SW480 (cell line): ENCODE measurements around the gene PREP.
"Not testable (repeated sequence)": the region's sequence is repeated elsewhere in the genome, so short reads cannot be mapped to it uniquely, and the experiment has no call there.

Experiments used
- DNase-seq: peaks from one replicate; pipeline ENCODE4 v3.0.0-alpha.2; 2016; ENCODE audit warnings: low spot score

PREP gene

DNA sequence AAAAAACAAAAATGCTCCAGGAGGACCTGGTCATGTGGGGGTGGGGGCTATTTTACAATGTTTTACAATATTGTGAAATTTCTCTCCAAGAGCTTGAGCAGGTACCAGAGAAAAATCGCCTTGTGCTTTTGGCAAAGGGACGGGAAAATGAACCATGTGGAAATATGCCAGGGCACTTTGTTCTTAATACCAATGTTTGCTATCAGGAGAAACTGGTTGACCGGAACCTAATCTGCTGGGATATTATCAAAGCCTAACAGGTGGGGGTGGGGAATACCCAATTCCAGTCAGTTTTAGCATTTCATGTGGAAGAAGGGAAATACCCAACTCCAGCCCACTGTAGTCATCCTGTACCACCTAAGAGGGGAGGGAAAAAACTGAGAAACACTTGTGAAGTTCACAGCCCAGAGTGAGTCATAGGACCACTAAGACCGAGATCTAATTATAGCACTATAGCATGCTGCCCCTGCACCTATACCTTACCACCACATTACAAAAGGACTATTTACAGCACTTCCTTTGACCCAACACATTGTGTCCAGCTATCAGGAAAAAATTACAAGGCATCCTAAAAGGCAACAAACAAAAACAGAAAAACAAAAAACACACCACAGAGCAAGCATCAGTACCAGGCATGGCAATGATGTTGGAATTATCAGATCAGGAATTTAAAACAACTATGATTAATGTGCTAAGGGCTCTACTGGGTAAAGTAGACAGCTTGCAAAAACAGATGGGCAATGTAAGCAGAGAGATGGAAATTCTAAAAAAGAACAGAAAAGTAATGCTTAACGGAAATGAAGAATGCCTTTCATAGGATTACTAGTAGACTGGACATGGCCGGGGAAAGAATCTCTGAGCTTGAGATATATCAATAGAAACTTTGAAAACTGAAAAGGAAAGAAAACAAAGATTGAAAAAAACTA lies 138.9 kb downstream of the PREP start:
- DNase-seq, result no peak

DNA sequence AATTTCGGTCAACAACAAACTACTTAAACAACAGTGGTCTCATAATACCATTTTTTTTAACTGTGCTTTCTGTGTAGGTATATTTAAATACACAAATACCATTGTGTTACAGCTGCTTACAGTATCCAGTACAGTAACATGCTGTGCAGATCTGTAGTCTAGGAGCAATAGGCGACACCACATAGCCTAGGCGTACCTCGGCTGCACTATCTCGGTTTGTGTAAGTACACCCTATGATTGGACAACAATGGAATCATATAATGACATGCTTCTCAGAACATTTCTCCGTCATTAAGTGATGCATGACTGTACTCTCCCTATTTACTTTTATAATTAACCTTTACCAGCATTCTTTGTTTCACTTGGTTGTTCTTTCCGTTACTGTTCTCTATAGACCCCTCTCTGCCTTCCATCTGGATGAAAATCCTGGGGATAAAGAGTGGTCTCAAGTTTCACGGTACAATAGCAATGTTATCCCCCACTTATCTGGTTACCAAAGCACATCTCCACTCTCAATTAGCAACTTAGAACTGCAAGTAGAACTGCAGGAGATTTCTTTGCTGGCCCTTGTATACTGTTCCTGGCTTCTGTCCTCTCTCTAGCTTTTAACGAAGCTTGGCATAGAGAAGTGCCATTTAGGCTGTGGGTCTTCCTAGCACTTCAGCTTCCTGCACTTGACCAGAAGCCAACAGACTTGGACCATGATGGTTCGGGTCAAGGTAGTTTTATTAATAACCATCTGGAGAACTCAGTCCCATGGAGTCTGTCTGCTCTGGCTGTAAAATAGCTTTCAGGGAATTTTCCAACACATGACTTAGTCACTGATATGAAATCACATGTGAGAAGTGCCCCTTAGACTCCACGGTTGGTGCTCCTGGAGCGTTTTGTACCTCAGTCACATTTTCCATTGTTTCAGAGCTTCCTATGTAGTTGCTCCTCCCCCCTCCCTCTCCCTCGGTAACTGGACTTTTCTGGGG lies 142.7 kb downstream of the PREP start:
- DNase-seq, result no peak

DNA sequence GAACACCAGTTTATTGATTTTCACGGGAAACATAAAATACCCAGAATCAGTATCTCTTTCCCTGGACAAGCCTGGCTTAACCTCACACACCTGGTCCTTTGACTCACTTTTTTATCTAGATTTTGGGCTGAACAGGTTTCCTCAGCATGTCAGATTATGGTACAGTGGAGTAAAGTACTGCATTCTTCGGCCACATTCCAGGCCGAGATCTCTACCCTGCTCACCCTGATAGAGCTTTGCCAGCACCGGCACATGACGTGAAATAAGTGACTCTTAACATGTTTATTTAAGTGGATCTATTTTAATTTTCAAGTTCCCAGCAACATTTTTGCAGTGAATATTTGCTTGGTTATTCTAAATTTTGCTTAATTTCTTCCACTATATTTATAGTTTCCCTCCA lies 144.1 kb downstream of the PREP start:
- no peak for DNase-seq

DNA sequence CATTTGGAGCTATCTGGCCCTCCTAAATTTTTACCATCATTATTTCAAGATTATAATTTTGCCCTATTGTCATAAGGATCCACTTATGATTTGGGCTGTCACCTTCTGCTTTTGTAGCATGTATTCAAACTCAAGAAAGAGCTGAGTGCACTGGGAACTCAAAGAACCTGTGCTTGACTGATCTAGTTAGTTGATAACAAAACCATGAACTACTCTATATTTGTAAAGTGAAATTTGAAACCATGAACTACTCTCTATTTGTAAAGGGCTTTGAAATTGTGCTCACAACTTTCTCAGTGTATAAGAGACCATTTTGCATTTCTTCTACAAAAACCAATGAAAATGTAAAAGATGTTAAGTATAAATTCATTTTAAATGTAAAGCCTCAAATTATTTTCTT lies 145.5 kb downstream of the PREP start:
- DNase-seq, result no peak

DNA sequence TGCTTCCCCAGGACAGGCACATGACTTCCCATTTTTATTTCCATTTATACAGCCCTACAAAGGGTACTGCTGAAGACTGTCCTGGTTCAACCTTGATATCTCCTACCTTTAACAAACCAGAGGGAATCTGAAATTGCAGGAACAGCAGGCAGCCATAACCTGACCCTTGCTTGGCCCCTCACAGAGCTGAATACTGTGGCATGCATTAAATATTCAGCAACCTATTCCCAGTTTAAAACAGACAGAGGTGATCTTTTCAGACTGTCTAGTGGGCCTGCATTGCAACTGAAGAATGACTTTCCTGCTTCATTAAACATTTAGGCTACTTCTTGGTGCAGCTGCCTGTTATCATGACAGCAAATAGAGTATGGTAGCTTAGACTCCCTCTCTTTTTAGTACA lies 146.3 kb downstream of the PREP start:
- DNase-seq, result no peak

DNA sequence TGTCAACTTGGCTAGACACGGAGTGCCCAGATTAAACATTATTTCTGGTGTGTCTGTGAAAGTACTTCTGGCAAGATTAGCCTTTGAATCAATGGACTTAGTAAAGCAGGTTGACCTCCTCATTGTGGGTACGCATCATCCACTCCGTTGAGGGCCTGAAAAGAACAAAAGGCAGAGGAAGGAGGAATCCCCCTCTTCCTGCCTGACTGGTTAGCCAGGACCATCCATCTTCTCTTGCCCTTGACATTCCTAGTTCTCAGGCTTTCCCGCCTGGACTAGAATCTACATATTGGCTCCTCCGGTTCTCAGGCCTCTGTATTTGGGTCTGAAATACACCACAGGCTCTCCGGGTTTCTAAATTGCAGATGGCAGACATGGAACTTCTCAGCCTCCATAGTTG lies 149.1 kb downstream of the PREP start:
- no peak for DNase-seq

DNA sequence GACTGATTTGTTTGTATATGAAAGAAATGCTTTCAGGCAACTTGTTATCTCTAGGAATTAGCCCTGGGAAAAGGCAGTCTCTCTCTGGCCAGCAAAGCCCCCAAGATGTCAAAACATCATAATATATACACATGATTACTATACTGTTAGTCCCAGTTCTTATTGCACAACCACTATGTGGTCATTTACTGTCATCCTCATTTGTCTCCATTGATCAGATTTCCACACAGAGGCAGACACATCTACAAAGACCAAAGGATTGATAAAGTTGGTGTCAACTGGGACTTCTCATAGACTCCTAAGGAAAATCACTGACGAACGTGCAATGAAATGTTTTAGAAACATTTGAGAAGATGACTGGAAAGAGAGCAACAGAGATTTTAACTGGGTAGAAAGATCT lies 151.2 kb downstream of the PREP start:
- no peak for DNase-seq

DNA sequence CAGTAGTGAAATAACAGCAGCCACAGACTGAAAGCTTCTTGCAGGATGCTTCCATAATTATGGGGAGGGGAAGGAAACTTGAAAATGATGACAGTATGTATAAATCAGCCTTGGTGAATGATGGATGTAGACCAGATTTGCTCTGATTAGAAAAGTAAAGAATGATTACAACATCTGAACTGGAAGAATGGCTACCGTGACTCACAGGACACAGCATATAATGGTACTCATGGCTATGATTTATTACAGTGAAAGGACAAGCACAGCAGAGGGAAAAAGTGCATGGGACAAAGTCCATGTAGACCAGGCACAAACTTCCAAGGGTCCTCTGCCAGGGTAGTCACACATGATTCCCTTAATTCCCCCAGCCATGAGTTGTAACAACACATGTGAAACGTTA lies 152.3 kb downstream of the PREP start:
- DNase-seq, result no peak

DNA sequence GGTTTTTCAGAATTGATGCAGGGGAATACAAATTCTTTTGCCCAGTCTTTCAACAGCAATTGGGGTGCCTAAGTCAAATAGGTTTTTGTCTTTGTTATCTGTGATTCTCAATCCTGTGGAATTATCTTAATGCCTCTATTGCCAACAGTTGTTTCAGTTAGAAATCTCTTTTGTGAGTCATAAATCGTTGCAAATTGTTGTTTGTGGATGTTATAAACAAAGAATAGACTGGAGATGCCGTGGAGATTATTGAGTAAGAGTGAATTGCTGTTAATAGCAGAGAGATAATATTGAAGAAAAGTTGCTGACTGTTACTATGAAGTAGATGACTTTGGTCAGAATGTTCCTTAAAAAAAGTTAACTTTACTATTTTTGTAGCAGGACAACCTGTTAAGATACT lies 159.4 kb downstream of the PREP start:
- no peak for DNase-seq

DNA sequence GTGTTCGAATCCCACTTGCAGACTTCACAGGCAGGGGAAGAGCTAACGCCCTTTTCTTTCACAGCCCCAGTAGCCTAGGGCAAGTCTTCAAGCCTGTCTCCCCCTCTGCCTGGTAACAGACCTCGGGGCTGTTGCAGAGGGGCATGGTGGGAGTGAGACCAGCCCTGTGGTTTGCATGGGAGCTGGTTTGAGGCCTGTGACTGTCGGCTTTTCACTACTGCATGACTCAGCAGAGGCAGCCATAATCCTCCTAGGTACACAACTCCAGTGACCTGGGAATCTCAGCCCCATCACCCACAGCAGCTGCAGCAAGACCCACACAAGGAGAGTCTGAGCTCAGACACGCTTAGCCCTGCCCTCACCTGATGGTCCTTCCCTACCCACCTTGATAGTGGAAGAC lies 167.7 kb downstream of the PREP start:
- DNase-seq, result no peak

DNA sequence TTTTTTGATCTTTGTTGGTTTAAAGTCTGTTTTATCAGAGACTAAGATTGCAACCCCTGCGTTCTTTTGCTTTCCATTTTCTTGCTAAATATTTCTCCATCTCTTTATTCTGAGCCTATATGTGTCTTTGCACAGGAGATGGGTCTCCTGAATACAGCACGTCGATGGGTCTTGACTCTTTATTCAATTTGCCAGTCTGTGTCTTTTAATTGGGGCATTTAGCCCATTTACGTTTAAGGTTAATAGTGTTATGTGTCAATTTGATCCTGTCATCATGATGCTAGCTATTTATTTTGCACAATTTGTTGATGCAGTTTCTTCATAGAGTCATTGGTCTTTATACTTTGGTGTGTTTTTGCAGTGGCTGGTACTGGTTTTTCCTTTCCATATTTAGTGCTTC lies 171.1 kb downstream of the PREP start:
- DNase-seq, result not testable (repeated sequence)
